RPMI7951 (cell line): Measurements from ENCODE around the gene VASH2. TPM values are rescaled to one million over a fixed set of nuclear protein-coding genes. Genes with fewer than 3 reads are reported as not detected.
A peak's percentile ranks its signal among the peaks of the same experiment; 100 is the strongest.
"Not testable (repeated sequence)": the region's sequence is repeated elsewhere in the genome, so short reads cannot be mapped to it uniquely, and the experiment has no call there.

Source experiments
- DNase-seq: peaks from one replicate; pipeline ENCODE4 v3.0.0-alpha.2; 2012; ENCODE audit warnings: low read depth
- total RNA-seq: library from RNA; depleted of rRNA; stranded (reverse); fragments of >200 nt; shearing (Covaris generic); gene quantifications from 2 replicates; pipeline ENCODE4 v1.2.3, GENCODE V29; 2014

The VASH2 gene
- total RNA-seq, 1 experiment from 2014 or later: 0.48 TPM

- no peak for DNase-seq
Measured at GRCh38 chr1:212957546-212957945, 7.2 kb downstream of the VASH2 start.

- DNase-seq: peak; percentile 62
Measured at GRCh38 chr1:212958175-212958574, 7.8 kb downstream of the VASH2 start.

GRCh38 chr1:212959266-212960220 is 9.2 kb downstream of the VASH2 start:
- DNase-seq: no peak

- no peak for DNase-seq
Measured at GRCh38 chr1:212960932-212961331, 10.6 kb downstream of the VASH2 start.

GRCh38 chr1:212962509-212962908 is 12.2 kb downstream of the VASH2 start:
- DNase-seq: no peak

- no peak for DNase-seq
Measured at GRCh38 chr1:212964102-212964501, 13.8 kb downstream of the VASH2 start.

- DNase-seq: not testable (repeated sequence)
Measured at GRCh38 chr1:212964993-212965392, 14.7 kb downstream of the VASH2 start.

GRCh38 chr1:212966616-212967015 is 16.3 kb downstream of the VASH2 start:
- no peak for DNase-seq

- peak; percentile 46 for DNase-seq
Measured at GRCh38 chr1:212967801-212968200, 17.5 kb downstream of the VASH2 start.

GRCh38 chr1:212968368-212968863 is 18.1 kb downstream of the VASH2 start:
- DNase-seq: no peak

- no peak for DNase-seq
Measured at GRCh38 chr1:212970085-212970484, 19.7 kb downstream of the VASH2 start.

GRCh38 chr1:212971312-212971711 is 21.0 kb downstream of the VASH2 start:
- DNase-seq: no peak

- no peak for DNase-seq
Measured at GRCh38 chr1:212973426-212973825, 23.1 kb downstream of the VASH2 start.

- DNase-seq: no peak
Measured at GRCh38 chr1:212973899-212974298, 23.6 kb downstream of the VASH2 start.

- no peak for DNase-seq
Measured at GRCh38 chr1:212974711-212975110, 24.4 kb downstream of the VASH2 start.

- no peak for DNase-seq
Measured at GRCh38 chr1:212975111-212975918, 25.0 kb downstream of the VASH2 start.

GRCh38 chr1:212976586-212976985 is 26.2 kb downstream of the VASH2 start:
- no peak for DNase-seq

GRCh38 chr1:212977781-212978645 is 27.7 kb downstream of the VASH2 start:
- DNase-seq: no peak

GRCh38 chr1:212979340-212980122 is 29.2 kb downstream of the VASH2 start:
- DNase-seq: no peak

GRCh38 chr1:212980123-212980785 is 29.9 kb downstream of the VASH2 start:
- DNase-seq: no peak
